ENCODE data around the gene STK16.

The STK16 gene

DNA sequence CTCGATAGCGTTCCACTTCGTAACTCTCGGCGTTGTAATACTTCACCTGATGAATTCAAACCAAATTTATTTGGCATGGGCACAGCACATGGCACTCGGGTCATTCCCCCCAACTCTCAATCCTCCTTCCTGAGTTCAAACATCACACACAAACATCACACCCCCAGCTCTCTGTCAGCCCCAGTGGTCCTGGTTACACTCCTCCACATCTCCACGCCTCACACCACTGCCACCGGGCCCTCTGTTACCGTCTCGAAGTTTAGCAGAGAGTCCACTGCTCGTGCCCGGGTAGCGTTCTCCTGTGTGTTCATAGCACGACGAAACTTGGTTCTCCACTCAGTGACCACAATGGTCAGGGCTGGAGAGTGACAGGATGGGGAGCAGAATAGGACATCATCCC is 31.1 kb upstream of the STK16 start:
- no peak for DNase-seq

DNA sequence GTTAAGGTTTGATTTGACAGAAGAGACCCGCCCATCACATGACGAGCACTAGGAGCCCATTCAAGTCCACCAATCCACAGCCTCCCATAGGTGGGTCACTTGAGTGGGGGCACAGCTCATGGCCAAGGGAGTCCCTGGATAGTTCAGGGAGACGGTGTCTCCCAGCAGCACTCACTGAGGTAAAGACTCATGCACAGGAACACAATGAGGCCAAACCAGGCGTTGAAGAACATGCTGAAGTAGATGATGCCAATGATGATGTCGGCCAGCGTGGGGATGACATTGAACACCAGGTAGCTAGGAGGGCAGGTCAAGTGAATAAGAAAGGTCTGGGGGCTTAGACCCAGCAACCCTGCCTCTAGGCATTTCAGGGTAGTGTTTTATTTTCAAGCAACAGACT is 30.5 kb upstream of the STK16 start:
- DNase-seq, result no peak

DNA sequence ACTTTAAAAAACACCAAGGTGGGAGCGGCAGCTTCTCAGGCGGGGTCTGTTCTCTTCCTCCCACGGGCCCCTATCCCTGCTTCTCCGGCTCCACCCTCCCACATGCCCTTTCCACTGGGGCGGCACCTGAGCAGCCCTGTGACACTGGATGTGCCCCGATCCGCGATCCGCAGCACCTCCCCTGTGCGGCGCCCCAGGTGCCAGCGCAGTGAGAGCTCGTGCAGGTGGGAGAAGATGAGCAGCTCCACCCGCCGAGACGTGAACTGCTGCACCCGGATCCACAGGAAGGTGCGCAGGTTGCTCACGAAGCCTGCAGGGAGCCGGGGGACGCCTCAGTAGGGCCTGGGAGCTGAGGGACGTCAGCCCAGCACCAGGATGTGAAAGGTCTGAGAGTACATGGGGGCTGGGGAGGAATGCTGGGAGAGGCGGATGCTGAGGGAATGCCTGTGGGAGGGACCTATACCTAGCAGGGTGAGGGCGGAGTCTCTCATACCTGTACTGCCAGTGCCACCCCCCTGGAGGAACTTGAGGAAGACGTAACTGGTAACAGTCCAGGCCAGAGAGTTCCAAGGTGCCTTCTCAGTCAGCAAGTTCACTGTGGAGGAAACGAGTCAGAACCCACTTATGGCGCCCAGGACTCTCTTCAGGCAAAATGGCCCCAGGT is 29.3 kb upstream of the STK16 start:
- DNase-seq, result no peak

- DNase-seq, result no peak
These were observed 28.8 kb upstream of the STK16 start for GRCh38 chr2:219216535-219216915.

GRCh38 chr2:219218217-219218731 is 27.0 kb upstream of the STK16 start:
- DNase-seq, result no peak

- DNase-seq, result no peak
These were observed 26.3 kb upstream of the STK16 start, which contains the start of gene ABCB6 for GRCh38 chr2:219218732-219219701. ABCB6 (minus strand) TSS chr2:219218958; CDS start chr2:219218673, 285 bp downstream.

GRCh38 chr2:219219784-219220532 is 25.3 kb upstream of the STK16 start:
- no peak for DNase-seq

DNA sequence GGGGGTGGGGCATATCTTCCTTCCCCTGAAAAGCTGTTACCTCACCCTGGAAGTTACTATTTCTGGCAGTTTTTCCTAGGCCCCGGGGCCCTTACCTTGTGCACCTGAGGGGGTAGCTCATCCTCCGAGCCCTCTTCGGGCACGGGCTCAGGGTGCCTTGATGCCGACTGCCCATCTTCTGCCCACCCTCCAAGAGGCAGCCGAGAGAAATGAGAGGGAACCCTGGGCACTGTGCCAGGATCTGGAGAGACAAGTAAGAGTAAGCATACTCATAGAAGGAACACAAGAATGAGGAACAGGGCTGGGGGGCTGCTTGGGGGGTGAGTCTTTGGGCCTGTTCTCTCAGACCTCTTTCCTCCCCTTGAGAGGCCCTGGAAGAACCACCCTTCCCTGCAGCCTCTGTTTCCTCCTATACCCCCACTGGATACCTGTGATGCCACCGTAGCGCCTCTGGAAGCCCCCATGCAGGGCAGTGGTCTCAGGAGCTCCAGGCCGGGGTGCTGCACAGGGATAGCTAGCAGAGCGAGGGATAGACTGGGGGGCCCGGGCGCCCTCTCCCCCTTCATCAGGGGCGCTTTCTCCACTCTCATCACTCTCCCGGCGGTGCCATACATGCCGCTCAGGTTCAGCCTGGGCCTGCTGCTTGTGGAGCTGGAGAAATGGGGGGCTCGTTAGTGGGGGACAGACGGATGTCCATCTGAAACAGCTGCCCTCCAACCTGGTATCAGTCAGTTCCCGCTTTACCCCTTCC is 24.5 kb upstream of the STK16 start:
- peak in 1 of 2 experiments; percentile 0 for DNase-seq

- DNase-seq, result no peak
These were observed 23.2 kb upstream of the STK16 start for GRCh38 chr2:219221957-219222518.

DNA sequence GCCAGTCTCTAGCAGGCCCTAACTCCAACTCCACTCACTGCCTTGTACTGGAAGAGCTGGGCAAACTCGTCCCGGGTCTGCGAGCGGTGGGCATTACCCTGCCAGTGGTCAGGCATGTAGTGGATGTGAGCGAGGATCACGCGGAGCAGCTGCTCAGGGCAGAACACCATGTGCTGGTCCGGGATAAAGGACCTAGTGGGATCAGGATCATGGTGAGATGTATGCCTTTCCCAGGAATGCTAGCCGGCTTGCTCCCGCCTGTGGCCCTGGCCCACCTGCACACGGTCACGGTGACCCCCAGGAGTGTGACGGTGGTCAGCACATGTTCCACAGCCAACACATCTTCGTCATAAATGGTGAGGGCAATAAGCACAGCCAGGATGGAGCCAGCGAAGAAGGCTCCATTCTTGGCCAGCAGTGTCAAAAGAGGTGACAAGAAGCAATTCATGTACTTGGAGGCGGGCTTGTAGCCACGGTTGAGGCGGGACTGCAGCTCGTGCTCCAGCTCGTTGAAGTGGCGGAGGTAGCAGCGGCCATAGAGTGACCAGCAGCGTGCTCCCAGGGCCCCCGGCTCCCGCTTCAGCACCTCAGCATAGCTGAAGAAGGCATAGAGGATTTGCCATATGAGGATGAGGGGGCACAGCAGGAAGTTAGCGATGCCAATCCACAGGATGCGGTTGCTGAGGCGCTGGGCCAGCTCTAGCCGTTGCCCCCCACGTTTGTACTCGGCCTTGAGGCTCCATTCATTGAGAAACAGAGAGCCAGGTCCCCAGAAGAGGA is 21.3 kb upstream of the STK16 start:
- no peak for DNase-seq

DNA sequence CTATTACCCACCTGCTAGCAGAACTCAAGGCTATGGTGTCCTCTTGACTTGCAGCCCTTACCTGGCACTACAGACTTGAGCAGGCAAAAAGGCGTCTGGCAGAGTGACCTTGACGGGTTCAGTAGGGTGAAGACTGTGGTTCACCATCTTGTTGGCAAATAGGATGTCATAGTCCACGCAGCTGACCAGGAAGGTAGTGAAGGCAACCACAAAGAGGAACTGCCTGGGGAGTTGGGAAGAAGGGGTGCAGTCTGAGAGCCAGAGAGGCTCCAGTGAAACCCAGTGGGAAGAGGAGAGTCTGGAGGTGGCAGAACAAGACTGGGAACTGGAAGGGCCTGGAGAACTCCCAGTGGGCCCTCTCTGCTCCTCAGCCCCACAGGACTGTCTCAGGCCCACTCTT is 19.9 kb upstream of the STK16 start:
- no peak for DNase-seq

GRCh38 chr2:219228041-219228910 is 17.0 kb upstream of the STK16 start:
- DNase-seq, result peak in 1 of 2 experiments; percentile 4

- DNase-seq, result no peak
These were observed 16.4 kb upstream of the STK16 start for GRCh38 chr2:219228911-219229304.

DNA sequence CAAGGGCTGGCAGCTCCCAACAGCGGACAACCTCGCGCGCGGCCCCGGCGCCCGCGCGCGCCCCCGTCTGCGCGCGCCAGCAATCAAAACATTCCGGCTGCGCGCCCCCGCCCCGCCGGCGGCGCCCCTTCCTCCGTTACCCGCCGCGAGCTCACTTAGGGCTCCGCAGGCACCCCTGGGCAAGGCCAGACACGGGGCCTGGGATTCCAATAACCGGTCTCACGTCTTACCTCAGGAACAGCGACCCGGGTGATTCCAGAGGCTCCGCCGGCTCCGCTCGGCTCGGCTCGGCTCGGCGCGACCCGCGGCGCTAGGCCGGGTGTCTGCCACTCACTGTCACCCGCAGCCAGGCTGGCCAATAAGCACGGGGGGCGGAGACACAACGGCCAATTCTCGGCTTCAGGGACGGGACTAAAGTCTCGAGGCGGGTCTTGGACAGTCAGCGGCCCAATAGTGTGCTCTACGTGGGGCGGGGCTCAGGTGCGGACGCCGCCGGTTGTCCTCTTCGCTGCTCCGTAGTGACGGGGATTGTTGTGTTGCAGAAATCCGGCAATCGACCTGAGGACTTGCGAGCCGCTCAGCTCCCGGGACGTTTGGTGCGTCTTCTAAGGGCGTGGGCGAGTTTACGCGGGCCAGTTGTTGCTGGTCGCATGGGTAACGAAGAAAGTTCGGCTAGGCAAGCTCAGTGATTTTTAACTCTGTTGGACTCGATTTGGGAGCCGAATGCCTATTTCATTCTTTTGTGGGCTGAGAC is 15.8 kb upstream of the STK16 start, which contains the start of the genes ANKZF1 and ATG9A:
Gene ANKZF1, plus strand, starts transcription at position 502 of the 754 bp plus-strand sequence. CDS start 452 bp downstream, outside the sequence.
Gene ATG9A, minus strand, starts transcription at position 332 of the 754 bp plus-strand sequence. CDS start 1,612 bp downstream, outside the sequence.
- peak; percentile 87 to 90 for DNase-seq

- DNase-seq, result peak; percentile 18 to 32
These were observed 15.2 kb upstream of the STK16 start for GRCh38 chr2:219230059-219230540.

DNA sequence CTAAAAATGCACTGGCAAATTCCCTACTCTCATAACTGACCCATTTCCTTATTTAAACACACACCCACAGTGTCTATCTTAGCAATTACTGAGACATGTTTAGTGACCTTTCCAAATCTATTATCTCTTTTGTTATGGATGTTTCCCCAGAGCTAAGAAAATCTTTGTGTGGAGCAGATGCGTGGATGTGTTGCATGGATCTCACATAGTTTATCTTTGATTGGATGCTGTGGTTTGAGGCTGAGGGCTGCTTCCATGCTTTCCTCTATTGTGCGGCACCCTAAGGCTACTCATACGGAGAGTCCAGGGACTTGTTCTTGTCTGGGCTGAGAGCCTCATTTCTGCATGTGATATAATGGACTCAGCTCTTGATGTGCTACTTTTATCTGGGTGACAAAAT is 10.9 kb upstream of the STK16 start:
- DNase-seq, result no peak

DNA sequence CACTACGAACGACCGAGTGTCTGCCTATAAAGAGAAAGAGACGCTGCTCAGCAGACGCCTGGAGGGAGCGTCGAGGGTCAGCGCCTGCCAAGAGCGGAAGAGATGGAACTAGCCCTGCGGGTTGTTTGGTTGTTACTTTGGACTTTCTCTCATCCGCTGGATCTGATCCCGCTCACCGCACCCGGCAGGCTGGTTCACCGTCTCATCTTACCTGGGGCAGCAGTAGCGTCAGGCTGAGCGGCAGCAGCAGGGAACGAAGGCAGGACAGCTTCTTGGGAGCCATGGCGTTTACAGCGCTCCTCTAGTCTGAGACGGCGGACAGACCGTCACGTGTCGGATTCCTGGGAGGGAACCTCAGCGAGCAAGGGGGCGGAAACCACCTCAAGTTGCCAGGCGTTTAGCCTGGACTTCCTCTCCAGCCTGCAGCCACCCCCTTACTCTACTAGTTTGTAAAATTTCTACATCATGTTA is 2.0 kb upstream of the STK16 start:
- no peak for DNase-seq

- DNase-seq, result no peak
These were observed 511 bp upstream of the STK16 start for GRCh38 chr2:219244789-219245147.

DNA sequence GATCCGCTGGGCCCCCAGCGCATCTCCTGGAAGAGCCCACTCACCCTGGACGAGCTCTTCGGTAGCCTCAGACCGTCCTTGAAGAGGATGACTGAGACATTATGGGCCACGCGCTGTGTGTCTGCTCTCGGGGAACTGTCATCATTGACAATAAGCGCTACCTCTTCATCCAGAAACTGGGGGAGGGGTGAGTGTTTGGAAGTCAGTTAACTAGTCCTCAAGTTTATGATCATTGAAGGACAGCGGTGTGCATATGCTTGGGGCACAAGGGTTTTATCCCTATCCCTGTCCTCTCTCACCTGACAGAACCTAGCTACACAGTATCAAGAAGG is 586 bp downstream of the STK16 start:
- no peak for DNase-seq
